Erythroblast (primary cell): ENCODE measurements around the gene NR3C2.

Experiments
- GATA1 ChIP-seq: IDR thresholded peaks from 2 replicates; pipeline ENCODE4 v1.6.1; 2011; ENCODE audit warnings: low read depth, mild to moderate bottlenecking, control low read depth, low read length, moderate library complexity
- POLR2A ChIP-seq: IDR thresholded peaks from 2 replicates; pipeline ENCODE4 v1.6.1; 2011; ENCODE audit warnings: mild to moderate bottlenecking, low read length

DNA sequence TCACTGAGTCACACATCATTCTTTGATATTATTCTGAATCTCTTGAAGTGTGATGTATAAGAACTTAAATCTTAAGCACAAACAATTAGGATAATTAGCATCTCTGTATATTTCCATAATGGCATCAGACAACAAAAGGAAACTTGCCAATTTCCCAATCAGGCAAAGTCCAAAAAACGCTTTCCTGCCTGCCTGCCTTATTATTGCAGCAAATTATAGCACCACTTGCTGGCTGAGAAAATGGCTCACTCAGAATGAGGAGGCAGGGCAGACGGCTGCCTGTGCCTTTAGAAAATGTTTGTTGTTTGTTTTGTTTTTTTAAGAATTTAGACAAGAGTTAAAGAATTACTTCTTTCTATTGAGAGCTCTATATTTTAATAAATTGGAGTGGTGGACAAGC is 27.7 kb upstream of the NR3C2 start:
- TF ChIP-seq POLR2A: no peak
- no peak for TF ChIP-seq GATA1
